K562 (cell line): ENCODE measurements around the gene COQ7. TPM values are rescaled to one million over a fixed set of nuclear protein-coding genes. Genes with fewer than 3 reads are reported as not detected.

Experiments used
- C11orf30 ChIP-seq: fragments of 450-650 bp; IDR thresholded peaks from 2 replicates; pipeline ENCODE4 v1.6.1; 2016; ENCODE audit warnings: low read depth, mild to moderate bottlenecking
- CHD4 ChIP-seq: fragments of 200-600 bp; sonication (generic); IDR thresholded peaks from 3 replicates; pipeline ENCODE4 v1.6.1; 2012; ENCODE audit warnings: low read depth, mild to moderate bottlenecking, mixed read lengths, low read length, inconsistent platforms; ENCODE audit not compliant: insufficient read depth, insufficient replicate concordance, poor library complexity, severe bottlenecking
- DNMT1 ChIP-seq: fragments of 450-650 bp; IDR thresholded peaks from 2 replicates; pipeline ENCODE4 v1.6.1; 2016; ENCODE audit warnings: antibody characterized with exemption, mild to moderate bottlenecking
- GATAD2B ChIP-seq: fragments of 450-650 bp; IDR thresholded peaks from 2 replicates; pipeline ENCODE4 v1.6.1; 2017; ENCODE audit warnings: mild to moderate bottlenecking, borderline replicate concordance
- GTF2E2 ChIP-seq: fragments of 200-800 bp; sonication (Bioruptor generic); IDR thresholded peaks from 2 replicates; pipeline ENCODE4 v1.6.1; 2016; ENCODE audit warnings: missing genetic modification characterization, missing compliant biosample characterization
- NFE2L1 ChIP-seq: fragments of 450-650 bp; IDR thresholded peaks from 2 replicates; pipeline ENCODE4 v1.6.1; 2016; ENCODE audit warnings: missing genetic modification characterization, low read depth, mild to moderate bottlenecking, missing compliant biosample characterization, moderate library complexity, borderline replicate concordance
- NFYB ChIP-seq: IDR thresholded peaks from 2 replicates; pipeline ENCODE4 v1.6.1; 2011; ENCODE audit warnings: mild to moderate bottlenecking, moderate library complexity; ENCODE audit not compliant: insufficient read length; ENCODE audit errors: extremely low read depth
- POLR2B ChIP-seq: fragments of 450-650 bp; IDR thresholded peaks from 2 replicates; pipeline ENCODE4 v1.6.1; 2018; ENCODE audit warnings: low read depth; ENCODE audit not compliant: partially characterized antibody
- RBM15 ChIP-seq: fragments of 200-400 bp; formaldehyde crosslinking; IDR thresholded peaks from 2 replicates; pipeline ENCODE4 v1.6.1; 2018; ENCODE audit warnings: mild to moderate bottlenecking, low read length, moderate library complexity; ENCODE audit not compliant: insufficient read depth
- SMARCC2 ChIP-seq: fragments of 450-650 bp; IDR thresholded peaks from 2 replicates; pipeline ENCODE4 v1.6.1; 2017; ENCODE audit warnings: antibody characterized with exemption, moderate library complexity, mild to moderate bottlenecking, low read depth
- ZKSCAN8 ChIP-seq: fragments of 200-800 bp; sonication (Bioruptor generic); IDR thresholded peaks from 2 replicates; pipeline ENCODE4 v1.6.1; 2016; ENCODE audit warnings: missing genetic modification characterization, missing compliant biosample characterization
- ZNF143 ChIP-seq: sonication (generic); formaldehyde crosslinking; IDR thresholded peaks from 2 replicates; pipeline ENCODE4 v1.9.0; 2022; ENCODE audit warnings: mild to moderate bottlenecking, missing genetic modification reagents
- ZNF174 ChIP-seq: fragments of 250-450 bp; sonication (Bioruptor Pico); IDR thresholded peaks from 2 replicates; pipeline ENCODE4 v1.4.0; 2020; ENCODE audit warnings: mild to moderate bottlenecking
- ZNF197 ChIP-seq: fragments of 200-800 bp; sonication (Bioruptor generic); IDR thresholded peaks from 2 replicates; pipeline ENCODE4 v1.6.1; 2016; ENCODE audit warnings: low read depth, missing genetic modification characterization, missing compliant biosample characterization
- ZNF316 ChIP-seq: fragments of 450-650 bp; IDR thresholded peaks from 2 replicates; pipeline ENCODE4 v1.6.1; 2016
- ZNF324 ChIP-seq: fragments of 250-450 bp; sonication (Bioruptor Pico); IDR thresholded peaks from 2 replicates; pipeline ENCODE4 v1.4.0; 2020; ENCODE audit warnings: mild to moderate bottlenecking
- ZNF668 ChIP-seq: fragments of 250-450 bp; sonication (Bioruptor Pico); IDR thresholded peaks from 2 replicates; pipeline ENCODE4 v1.8.0; 2022; ENCODE audit warnings: mild to moderate bottlenecking, inconsistent platforms
- polyA plus RNA-seq, 8 experiments: library from polyadenylated mRNA; depleted of rRNA in 4 of 8; stranded (reverse) in 5 of 8; unstranded in 3 of 8; fragments of >200 nt; fragmentation: Nextera tagmentation in 2 of 8; fragmentation: Illumina TruSeq in 1 of 8; extraction: Ambion mirVana in 2 of 8; extraction: Trizol in 1 of 8; gene quantifications; 2 replicates each; pipeline versions ENCODE4 v1.2.1 to v1.2.3, GENCODE V29; 2011 to 2014; ENCODE audit warnings: inconsistent platforms in 1 of 8, missing spikeins in 1 of 8
- total RNA-seq, 7 experiments: library from RNA; depleted of rRNA in 6 of 7; stranded (reverse); fragments of >200 nt in 6 of 7; fragmentation: Illumina TruSeq in 2 of 7; extraction: Trizol in 2 of 7; gene quantifications; 2 replicates each; pipeline versions ENCODE4 v1.2.1 to v1.2.3, GENCODE V29; 2011 to 2021; ENCODE audit warnings: low replicate concordance in 1 of 7
- TF ChIP-seq, protein P1 (sequence below): fragments of 450-650 bp; formaldehyde crosslinking; conservative IDR thresholded peaks from 2 replicates; pipeline ENCODE4 v1.4.0; 2022; ENCODE audit warnings: mild to moderate bottlenecking, missing genetic modification characterization
- TF ChIP-seq, protein P2 (sequence below), 3 experiments: fragments of 200-800 bp in 1 of 3; fragments of 250-450 bp in 1 of 3; fragments of 450-650 bp in 1 of 3; sonication (Bioruptor Pico) in 1 of 3; sonication (Bioruptor generic) in 1 of 3; formaldehyde crosslinking in 1 of 3; IDR thresholded peaks; 2 replicates each; pipeline versions ENCODE4 v1.6.1 to v1.8.0; 2016 to 2022; ENCODE audit warnings: mild to moderate bottlenecking in 2 of 3, missing genetic modification characterization in 2 of 3, missing compliant biosample characterization in 1 of 3, moderate library complexity in 1 of 3
- TF ChIP-seq, protein P3 (sequence below): fragments of 250-450 bp; sonication (Bioruptor Pico); IDR thresholded peaks from 2 replicates; pipeline ENCODE4 v1.4.0; 2020
- TF ChIP-seq, protein P4 (sequence below): fragments of 250-450 bp; sonication (Bioruptor Pico); IDR thresholded peaks from 2 replicates; pipeline ENCODE4 v1.8.0; 2021; ENCODE audit warnings: moderate library complexity, mild to moderate bottlenecking, inconsistent platforms

The COQ7 gene
- total and polyA plus RNA-seq, 9 of the 15 experiments (the other 6 are each of a cell fraction or from before 2014, with no cell fraction given) = 2.3 to 26.1 (median 15.2) TPM

DNA sequence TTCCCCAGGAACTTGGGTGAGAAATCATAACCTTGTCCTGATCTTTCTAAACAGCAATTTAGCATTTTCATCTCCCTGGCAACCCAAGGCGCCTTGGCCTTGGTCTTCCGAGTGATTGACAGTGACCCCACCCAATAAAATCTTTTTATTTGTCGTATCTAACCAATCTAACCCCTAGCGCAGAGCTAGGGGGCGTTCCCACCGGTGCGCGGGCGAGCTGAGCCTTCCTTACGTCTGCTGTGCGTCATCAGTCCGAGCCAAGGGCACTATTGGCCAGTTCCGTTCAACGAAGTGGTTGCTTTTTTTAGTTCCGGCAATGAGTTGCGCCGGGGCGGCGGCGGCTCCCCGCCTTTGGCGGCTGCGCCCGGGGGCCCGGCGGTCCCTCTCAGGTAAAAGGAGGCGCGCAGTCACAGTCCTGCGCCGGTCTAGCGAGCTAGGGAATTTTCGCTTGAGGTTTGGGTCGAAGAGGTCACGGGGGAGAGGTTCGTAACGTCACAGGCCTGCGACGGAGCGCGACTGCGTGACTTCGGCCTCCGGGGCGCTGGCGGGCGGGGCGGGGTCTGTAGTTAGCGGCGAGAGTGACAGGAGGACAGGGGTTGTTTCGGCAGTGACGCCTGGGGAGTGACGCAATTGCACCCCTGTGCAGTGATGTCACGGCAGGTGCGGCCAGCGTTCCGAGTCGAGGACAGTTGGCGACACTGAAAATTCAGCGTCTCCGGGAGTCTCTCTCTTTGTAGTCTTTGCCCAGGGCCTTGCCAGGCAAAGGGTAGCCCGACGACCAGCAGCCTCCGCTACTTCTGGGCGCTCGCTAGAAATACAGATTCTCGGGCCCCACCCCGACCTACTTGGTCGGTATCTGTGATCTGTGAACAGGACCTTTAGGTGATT is at the start of gene COQ7 (continued):
- TF ChIP-seq ZNF316 (peak; percentile 49), GATAD2B (no peak), ZNF174 (CRISPR knock-in tag) (no peak), ZNF324 (0 out of 2 replicates have a peak, but pooled peaks have one; percentile 47), NFE2L1 (tag) (0 out of 2 replicates have a peak, but pooled peaks have one; percentile 3), C11orf30 (peak; percentile 98), CHD4 (no peak), ZNF143 (no peak; the same call in 1 of the 2 replicates), ZNF668 (CRISPR knock-in tag) (no peak), RBM15 (no peak), NFYB (peak; percentile 76), SMARCC2 (no peak), POLR2B (peak; percentile 72), ZKSCAN8 (no peak), DNMT1 (no peak), GTF2E2 (tag) (peak; percentile 90), ZNF197 (CRISPR knock-in tag) (no peak)
- TF ChIP-seq, protein P1, sequence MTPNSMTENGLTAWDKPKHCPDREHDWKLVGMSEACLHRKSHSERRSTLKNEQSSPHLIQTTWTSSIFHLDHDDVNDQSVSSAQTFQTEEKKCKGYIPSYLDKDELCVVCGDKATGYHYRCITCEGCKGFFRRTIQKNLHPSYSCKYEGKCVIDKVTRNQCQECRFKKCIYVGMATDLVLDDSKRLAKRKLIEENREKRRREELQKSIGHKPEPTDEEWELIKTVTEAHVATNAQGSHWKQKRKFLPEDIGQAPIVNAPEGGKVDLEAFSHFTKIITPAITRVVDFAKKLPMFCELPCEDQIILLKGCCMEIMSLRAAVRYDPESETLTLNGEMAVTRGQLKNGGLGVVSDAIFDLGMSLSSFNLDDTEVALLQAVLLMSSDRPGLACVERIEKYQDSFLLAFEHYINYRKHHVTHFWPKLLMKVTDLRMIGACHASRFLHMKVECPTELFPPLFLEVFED (CRISPR knock-in tag) = no peak
- TF ChIP-seq, protein P2, sequence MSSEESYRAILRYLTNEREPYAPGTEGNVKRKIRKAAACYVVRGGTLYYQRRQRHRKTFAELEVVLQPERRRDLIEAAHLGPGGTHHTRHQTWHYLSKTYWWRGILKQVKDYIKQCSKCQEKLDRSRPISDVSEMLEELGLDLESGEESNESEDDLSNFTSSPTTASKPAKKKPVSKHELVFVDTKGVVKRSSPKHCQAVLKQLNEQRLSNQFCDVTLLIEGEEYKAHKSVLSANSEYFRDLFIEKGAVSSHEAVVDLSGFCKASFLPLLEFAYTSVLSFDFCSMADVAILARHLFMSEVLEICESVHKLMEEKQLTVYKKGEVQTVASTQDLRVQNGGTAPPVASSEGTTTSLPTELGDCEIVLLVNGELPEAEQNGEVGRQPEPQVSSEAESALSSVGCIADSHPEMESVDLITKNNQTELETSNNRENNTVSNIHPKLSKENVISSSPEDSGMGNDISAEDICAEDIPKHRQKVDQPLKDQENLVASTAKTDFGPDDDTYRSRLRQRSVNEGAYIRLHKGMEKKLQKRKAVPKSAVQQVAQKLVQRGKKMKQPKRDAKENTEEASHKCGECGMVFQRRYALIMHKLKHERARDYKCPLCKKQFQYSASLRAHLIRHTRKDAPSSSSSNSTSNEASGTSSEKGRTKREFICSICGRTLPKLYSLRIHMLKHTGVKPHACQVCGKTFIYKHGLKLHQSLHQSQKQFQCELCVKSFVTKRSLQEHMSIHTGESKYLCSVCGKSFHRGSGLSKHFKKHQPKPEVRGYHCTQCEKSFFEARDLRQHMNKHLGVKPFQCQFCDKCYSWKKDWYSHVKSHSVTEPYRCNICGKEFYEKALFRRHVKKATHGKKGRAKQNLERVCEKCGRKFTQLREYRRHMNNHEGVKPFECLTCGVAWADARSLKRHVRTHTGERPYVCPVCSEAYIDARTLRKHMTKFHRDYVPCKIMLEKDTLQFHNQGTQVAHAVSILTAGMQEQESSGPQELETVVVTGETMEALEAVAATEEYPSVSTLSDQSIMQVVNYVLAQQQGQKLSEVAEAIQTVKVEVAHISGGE (CRISPR knock-in tag; IDR thresholded peaks at IDR 0.05) = peak in 1 of 3 experiments; percentile 78; a peak in 2 of 6 replicates
- TF ChIP-seq, protein P3, sequence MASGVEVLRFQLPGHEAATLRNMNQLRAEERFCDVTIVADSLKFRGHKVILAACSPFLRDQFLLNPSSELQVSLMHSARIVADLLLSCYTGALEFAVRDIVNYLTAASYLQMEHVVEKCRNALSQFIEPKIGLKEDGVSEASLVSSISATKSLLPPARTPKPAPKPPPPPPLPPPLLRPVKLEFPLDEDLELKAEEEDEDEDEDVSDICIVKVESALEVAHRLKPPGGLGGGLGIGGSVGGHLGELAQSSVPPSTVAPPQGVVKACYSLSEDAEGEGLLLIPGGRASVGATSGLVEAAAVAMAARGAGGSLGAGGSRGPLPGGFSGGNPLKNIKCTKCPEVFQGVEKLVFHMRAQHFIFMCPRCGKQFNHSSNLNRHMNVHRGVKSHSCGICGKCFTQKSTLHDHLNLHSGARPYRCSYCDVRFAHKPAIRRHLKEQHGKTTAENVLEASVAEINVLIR (CRISPR knock-in tag) = peak; percentile 95
- TF ChIP-seq, protein P4, sequence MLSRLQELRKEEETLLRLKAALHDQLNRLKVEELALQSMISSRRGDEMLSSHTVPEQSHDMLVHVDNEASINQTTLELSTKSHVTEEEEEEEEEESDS = no peak
